Mucosa of descending colon (tissue), 3 donors: ENCODE data around the gene CLTB. TPM values are rescaled to one million over a fixed set of nuclear protein-coding genes. Genes with fewer than 3 reads are reported as not detected.

ENCODE experiments used
- ATAC-seq: fragments of 200-7000 bp; cut with Tn5 transposase; one replicate; pipeline ENCODE4 v1.9.1; 2020; ENCODE audit warnings: mild to moderate bottlenecking, moderate library complexity
- DNase-seq, 3 donors: peaks; one replicate each; pipeline ENCODE4 v3.0.0-alpha.2; 2020
- H3K36me3 ChIP-seq: fragments of 200-600 bp; one replicate; pipeline ENCODE4 v1.8.0; 2021; ENCODE audit warnings: low read depth, mild to moderate bottlenecking
- H3K4me1 ChIP-seq: fragments of 200-600 bp; one replicate; pipeline ENCODE4 v1.8.0; 2021; ENCODE audit warnings: low read depth, mild to moderate bottlenecking
- H3K4me3 ChIP-seq: fragments of 200-600 bp; one replicate; pipeline ENCODE4 v1.8.0; 2021; ENCODE audit warnings: mild to moderate bottlenecking
- H3K9me3 ChIP-seq: fragments of 200-600 bp; one replicate; pipeline ENCODE4 v1.8.0; 2021; ENCODE audit warnings: mild to moderate bottlenecking
- CTCF ChIP-seq: fragments of 200-600 bp; IDR thresholded peaks from one replicate; pipeline ENCODE4 v1.8.0; 2022; ENCODE audit warnings: antibody characterized with exemption, mild to moderate bottlenecking
- intact Hi-C, 2 donors: fragments of 100-400 bp; cut with DNase I in 1 of 2; cut with micrococcal nuclease in 1 of 2; formaldehyde crosslinking; loops; one replicate each; pipeline versions ENCODE4 v1.11.0 to v1.11.1; 2022; cut with DNase I, micrococcal nuclease
- total RNA-seq, 3 donors: library from RNA; stranded (reverse); fragmentation: NEBNext Ultra II Directional in 2 of 3; extraction: Animal tissue kit (Norgen Biotek cat#: 25700) in 2 of 3; gene quantifications; one replicate each; pipeline versions ENCODE4 v1.2.1 to v1.2.4, GENCODE V29; 2021 to 2023
- donor health status: DM: no; HTN: no; CAD: no; lungs with moderate emphysema.
- donor health status: DM: no; HTN: no; CAD: no.
- donor health status: DM: no; HTN: yes; CAD: no.

Gene CLTB
- total RNA-seq, 3 donors from 2014 or later = 144 to 234 (median 199) TPM

GRCh38 chr5:176436656-176437055 lies 20.3 kb upstream of the CLTB start:
- no peak for TF ChIP-seq CTCF
- no peaks in the 10 kb centered on the region for H3K9me3 ChIP-seq
- H3K4me1 ChIP-seq = no peaks in the 10 kb centered on the region
- no peak overlapping the region for H3K4me3 ChIP-seq
- intact Hi-C loops = no loop called here
- ATAC-seq (peak; percentile 44), DNase-seq (no peak)
- no peaks in the 10 kb centered on the region for H3K36me3 ChIP-seq

- intact Hi-C loops = no loop called here
These were observed 16.4 kb upstream of the CLTB start for GRCh38 chr5:176432707-176433106.

GRCh38 chr5:176429972-176430371 lies 13.6 kb upstream of the CLTB start:
- no peak for DNase-seq

More at GRCh38 chr5:176432707-176433106, 16.4 kb upstream of the CLTB start:
- H3K4me3 ChIP-seq = no peak overlapping the region
- DNase-seq (no peak), ATAC-seq (no peak)
- TF ChIP-seq CTCF = no peak
- peaks cover 1% of the 10 kb centered on the region for H3K4me1 ChIP-seq
- no peaks in the 10 kb centered on the region for H3K9me3 ChIP-seq
- H3K36me3 ChIP-seq = no peaks in the 10 kb centered on the region

GRCh38 chr5:176427971-176428370 lies 11.6 kb upstream of the CLTB start:
- Histone ChIP-seq H3K36me3 (no peaks in the 10 kb centered on the region), H3K4me1 (peaks cover 5% of the 10 kb centered on the region), H3K9me3 (no peaks in the 10 kb centered on the region), H3K4me3 (no peak overlapping the region)
- intact Hi-C loops = no loop called here
- DNase-seq (peak in 1 of 3 donors; percentile 41), ATAC-seq (peak; percentile 80)
- no peak for TF ChIP-seq CTCF

More at GRCh38 chr5:176429972-176430371, 13.6 kb upstream of the CLTB start:
- Histone ChIP-seq H3K4me1 (peaks cover 5% of the 10 kb centered on the region), H3K9me3 (no peaks in the 10 kb centered on the region), H3K4me3 (no peak overlapping the region), H3K36me3 (no peaks in the 10 kb centered on the region)
- intact Hi-C loops = no loop called here
- no peak for TF ChIP-seq CTCF
- ATAC-seq = no peak

- Histone ChIP-seq H3K36me3 (no peaks in the 10 kb centered on the region), H3K9me3 (no peaks in the 10 kb centered on the region), H3K4me1 (peaks cover 5% of the 10 kb centered on the region), H3K4me3 (no peak overlapping the region)
- no peak for TF ChIP-seq CTCF
- intact Hi-C loops = no loop called here
- no peak for ATAC-seq
- no peak for DNase-seq
These were observed 10.5 kb upstream of the CLTB start for GRCh38 chr5:176426876-176427275.

GRCh38 chr5:176425791-176426190 lies 9.5 kb upstream of the CLTB start:
- TF ChIP-seq CTCF = no peak
- H3K4me1 ChIP-seq = peaks cover 5% of the 10 kb centered on the region
- no peaks in the 10 kb centered on the region for H3K36me3 ChIP-seq
- intact Hi-C loops = no loop called here
- DNase-seq (no peak), ATAC-seq (no peak)
- no peak overlapping the region for H3K4me3 ChIP-seq
- H3K9me3 ChIP-seq = no peaks in the 10 kb centered on the region
